Skin of body (tissue), 2 donors: ENCODE results near the gene NT5DC2. TPM values are rescaled to one million over a fixed set of nuclear protein-coding genes. Genes with fewer than 3 reads are reported as not detected.

ENCODE experiments used
- small RNA-seq: library from RNA; depleted of rRNA; stranded (forward); fragments of <200 nt; gene quantifications from one replicate; pipeline ENCODE3, GENCODE V24; 2014; ENCODE audit warnings: low replicate concordance
- total RNA-seq: library from RNA; depleted of rRNA; stranded (reverse); fragments of >200 nt; gene quantifications from one replicate; pipeline ENCODE4 v1.2.3, GENCODE V29; 2014

Gene NT5DC2
- total RNA-seq, 1 donor from 2014 or later, result 32.7 TPM

Small RNAs within 50 kb of the gene (small RNA-seq; reads per million reads assigned to genes)
- not detected for gene RNU6-856P
- gene RNU6ATAC16P, result not detected

Other genes with a start within 250 kb of the NT5DC2 start
- 7.0 TPM for gene GLYCTK, start 246.0 kb downstream of the NT5DC2 start, total RNA-seq
- gene DNAH1, start 217.5 kb downstream of the NT5DC2 start, total RNA-seq, result 5.4 TPM
- gene BAP1, start 123.8 kb downstream of the NT5DC2 start, total RNA-seq, result 63.9 TPM
- gene PHF7, start 123.2 kb downstream of the NT5DC2 start, total RNA-seq, result 6.6 TPM
- 16.2 TPM for gene SEMA3G, start 88.8 kb downstream of the NT5DC2 start, total RNA-seq
- gene TNNC1, start 79.8 kb downstream of the NT5DC2 start, total RNA-seq, result 98.9 TPM
- 74.1 TPM for gene NISCH, start 78.3 kb downstream of the NT5DC2 start, total RNA-seq
- gene STAB1, start 38.5 kb downstream of the NT5DC2 start, total RNA-seq, result 42.4 TPM
- 1.4 TPM for gene UQCC5, start 2.7 kb upstream of the NT5DC2 start, total RNA-seq
- gene PBRM1, start 152.1 kb upstream of the NT5DC2 start, total RNA-seq, result 83.4 TPM
- 109 TPM for gene GNL3, start 152.2 kb upstream of the NT5DC2 start, total RNA-seq
- 86.9 TPM for gene GLT8D1, start 171.9 kb upstream of the NT5DC2 start, total RNA-seq
- gene SPCS1, start 172.2 kb upstream of the NT5DC2 start, total RNA-seq, result 40.1 TPM
- 18.3 TPM for gene NEK4, start 237.1 kb upstream of the NT5DC2 start, total RNA-seq
- 1.3 TPM for gene ITIH1, start 243.7 kb upstream of the NT5DC2 start, total RNA-seq